ENCODE data around the gene ANAPC15. TPM values are rescaled to one million over a fixed set of nuclear protein-coding genes. Genes with fewer than 3 reads are reported as not detected.

Gene ANAPC15
- total RNA-seq, 1 experiment from 2014 or later: 75.4 TPM

DNA sequence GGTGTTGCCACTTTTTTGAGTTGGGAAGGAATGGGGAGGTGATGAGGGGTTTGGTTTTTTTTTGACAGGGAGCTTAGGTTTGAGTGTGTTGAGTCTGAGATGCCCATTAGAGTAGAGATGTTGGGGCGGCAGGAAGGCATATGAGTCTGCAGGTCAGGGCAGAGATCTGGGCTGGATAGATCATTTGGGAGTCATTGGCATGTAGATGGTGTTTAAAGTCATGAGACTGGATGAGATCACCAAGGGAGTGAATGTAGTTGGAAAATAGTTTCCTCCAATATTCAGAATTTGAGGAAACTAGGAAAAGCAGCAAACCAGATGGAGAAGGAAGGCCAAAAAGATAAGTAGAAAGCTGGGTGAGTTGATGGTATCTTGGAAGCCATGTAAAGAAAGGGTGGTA is 2.1 kb upstream of the ANAPC15 start (continued):
- TF ChIP-seq, protein P1, sequence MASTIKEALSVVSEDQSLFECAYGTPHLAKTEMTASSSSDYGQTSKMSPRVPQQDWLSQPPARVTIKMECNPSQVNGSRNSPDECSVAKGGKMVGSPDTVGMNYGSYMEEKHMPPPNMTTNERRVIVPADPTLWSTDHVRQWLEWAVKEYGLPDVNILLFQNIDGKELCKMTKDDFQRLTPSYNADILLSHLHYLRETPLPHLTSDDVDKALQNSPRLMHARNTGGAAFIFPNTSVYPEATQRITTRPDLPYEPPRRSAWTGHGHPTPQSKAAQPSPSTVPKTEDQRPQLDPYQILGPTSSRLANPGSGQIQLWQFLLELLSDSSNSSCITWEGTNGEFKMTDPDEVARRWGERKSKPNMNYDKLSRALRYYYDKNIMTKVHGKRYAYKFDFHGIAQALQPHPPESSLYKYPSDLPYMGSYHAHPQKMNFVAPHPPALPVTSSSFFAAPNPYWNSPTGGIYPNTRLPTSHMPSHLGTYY (CRISPR knock-in tag; IDR thresholded peaks at IDR 0.05): no peak
- TF ChIP-seq, protein P2, sequence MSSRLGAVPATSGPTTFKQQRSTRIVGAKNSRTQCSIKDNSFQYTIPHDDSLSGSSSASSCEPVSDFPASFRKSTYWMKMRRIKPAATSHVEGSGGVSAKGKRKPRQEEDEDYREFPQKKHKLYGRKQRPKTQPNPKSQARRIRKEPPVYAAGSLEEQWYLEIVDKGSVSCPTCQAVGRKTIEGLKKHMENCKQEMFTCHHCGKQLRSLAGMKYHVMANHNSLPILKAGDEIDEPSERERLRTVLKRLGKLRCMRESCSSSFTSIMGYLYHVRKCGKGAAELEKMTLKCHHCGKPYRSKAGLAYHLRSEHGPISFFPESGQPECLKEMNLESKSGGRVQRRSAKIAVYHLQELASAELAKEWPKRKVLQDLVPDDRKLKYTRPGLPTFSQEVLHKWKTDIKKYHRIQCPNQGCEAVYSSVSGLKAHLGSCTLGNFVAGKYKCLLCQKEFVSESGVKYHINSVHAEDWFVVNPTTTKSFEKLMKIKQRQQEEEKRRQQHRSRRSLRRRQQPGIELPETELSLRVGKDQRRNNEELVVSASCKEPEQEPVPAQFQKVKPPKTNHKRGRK (CRISPR knock-in tag; IDR thresholded peaks at IDR 0.05; ENCODE audit: borderline replicate concordance): no peak
- TF ChIP-seq GABPB1 (CRISPR knock-in tag; IDR thresholded peaks at IDR 0.05): no peak

DNA sequence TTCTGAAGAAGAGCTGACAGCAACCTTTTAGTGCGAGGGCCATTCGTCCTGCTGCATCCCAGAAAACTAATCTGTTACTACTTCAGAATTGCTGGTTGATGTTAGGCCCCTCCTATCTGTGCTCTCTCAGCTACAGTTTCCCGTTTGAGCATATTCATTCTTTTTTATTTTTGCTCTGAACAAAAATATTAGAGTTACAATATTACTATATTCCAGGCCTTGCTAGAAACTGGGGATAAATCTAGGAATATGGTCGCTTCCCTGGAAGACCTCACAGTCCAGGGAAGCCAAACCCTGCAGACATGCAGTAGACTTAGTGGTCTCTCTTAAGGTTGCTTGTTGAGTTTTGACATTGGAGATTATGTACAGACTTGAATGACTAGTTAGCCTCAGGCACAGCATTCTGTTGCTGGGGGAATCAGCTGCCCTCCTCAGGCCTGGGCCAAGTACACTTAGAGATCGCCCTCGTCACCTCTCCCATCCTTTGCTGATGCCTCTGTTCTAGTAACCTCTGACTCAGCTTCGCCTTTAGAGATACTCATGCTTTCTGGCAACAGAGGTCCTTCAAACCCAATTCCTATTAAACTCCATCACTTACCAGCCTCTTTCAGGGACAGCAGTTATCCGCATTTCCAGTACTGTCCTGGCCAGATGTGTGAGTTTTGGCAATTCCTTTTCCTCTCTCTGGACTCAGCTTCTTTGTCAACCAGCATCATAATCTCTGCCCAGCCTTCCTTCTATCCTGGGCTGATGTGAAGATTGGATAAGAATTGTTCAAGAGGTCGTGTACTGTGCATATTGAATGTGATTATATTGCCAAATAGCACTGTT is 698 bp upstream of the ANAPC15 start:
- ChIA-PET CTCF (interaction anchor here (1.2 to 1.6 kb wide), 4 partner anchors 22 to 125 kb away, joined by 4 to 9 read pairs (median 6); no protein-coding TSS in a partner anchor), POLR2A (interaction anchor here (1.0 to 1.2 kb wide), 3 partner anchors 22 to 112 kb away, joined by 3 to 4 read pairs (median 4); partner anchors contain the start of gene INPPL1)
- no peak for ATAC-seq
- H3K4me3 Mint-ChIP-seq: peak overlapping the region; percentile 93
- DNase-seq (ENCODE audit: low spot score): no peak
- H3K36me3 Mint-ChIP-seq: peaks cover 2% of the 10 kb centered on the region; the same call in 1 of the 2 replicates
- no peak for TF ChIP-seq ZNF416 (CRISPR knock-in tag; IDR thresholded peaks at IDR 0.05)
- no peak for TF ChIP-seq ELF4 (CRISPR knock-in tag; IDR thresholded peaks at IDR 0.05; ENCODE audit: low read depth)
- no peak for TF ChIP-seq GTF2I (CRISPR knock-in tag; conservative IDR thresholded peaks at IDR 0.05)
- TF ChIP-seq NFATC4 (CRISPR knock-in tag; IDR thresholded peaks at IDR 0.05): no peak
- TF ChIP-seq, protein P3, sequence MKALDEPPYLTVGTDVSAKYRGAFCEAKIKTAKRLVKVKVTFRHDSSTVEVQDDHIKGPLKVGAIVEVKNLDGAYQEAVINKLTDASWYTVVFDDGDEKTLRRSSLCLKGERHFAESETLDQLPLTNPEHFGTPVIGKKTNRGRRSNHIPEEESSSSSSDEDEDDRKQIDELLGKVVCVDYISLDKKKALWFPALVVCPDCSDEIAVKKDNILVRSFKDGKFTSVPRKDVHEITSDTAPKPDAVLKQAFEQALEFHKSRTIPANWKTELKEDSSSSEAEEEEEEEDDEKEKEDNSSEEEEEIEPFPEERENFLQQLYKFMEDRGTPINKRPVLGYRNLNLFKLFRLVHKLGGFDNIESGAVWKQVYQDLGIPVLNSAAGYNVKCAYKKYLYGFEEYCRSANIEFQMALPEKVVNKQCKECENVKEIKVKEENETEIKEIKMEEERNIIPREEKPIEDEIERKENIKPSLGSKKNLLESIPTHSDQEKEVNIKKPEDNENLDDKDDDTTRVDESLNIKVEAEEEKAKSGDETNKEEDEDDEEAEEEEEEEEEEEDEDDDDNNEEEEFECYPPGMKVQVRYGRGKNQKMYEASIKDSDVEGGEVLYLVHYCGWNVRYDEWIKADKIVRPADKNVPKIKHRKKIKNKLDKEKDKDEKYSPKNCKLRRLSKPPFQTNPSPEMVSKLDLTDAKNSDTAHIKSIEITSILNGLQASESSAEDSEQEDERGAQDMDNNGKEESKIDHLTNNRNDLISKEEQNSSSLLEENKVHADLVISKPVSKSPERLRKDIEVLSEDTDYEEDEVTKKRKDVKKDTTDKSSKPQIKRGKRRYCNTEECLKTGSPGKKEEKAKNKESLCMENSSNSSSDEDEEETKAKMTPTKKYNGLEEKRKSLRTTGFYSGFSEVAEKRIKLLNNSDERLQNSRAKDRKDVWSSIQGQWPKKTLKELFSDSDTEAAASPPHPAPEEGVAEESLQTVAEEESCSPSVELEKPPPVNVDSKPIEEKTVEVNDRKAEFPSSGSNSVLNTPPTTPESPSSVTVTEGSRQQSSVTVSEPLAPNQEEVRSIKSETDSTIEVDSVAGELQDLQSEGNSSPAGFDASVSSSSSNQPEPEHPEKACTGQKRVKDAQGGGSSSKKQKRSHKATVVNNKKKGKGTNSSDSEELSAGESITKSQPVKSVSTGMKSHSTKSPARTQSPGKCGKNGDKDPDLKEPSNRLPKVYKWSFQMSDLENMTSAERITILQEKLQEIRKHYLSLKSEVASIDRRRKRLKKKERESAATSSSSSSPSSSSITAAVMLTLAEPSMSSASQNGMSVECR (CRISPR knock-in tag; IDR thresholded peaks at IDR 0.05; ENCODE audit: borderline replicate concordance): no peak
- TF ChIP-seq JAZF1 (CRISPR knock-in tag; IDR thresholded peaks at IDR 0.05): no peak
- TF ChIP-seq, protein P4, sequence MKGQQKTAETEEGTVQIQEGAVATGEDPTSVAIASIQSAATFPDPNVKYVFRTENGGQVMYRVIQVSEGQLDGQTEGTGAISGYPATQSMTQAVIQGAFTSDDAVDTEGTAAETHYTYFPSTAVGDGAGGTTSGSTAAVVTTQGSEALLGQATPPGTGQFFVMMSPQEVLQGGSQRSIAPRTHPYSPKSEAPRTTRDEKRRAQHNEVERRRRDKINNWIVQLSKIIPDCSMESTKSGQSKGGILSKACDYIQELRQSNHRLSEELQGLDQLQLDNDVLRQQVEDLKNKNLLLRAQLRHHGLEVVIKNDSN (CRISPR knock-in tag; IDR thresholded peaks at IDR 0.05): 0 out of 2 replicates have a peak, but pooled peaks have one; percentile 3
- TF ChIP-seq, protein P5, sequence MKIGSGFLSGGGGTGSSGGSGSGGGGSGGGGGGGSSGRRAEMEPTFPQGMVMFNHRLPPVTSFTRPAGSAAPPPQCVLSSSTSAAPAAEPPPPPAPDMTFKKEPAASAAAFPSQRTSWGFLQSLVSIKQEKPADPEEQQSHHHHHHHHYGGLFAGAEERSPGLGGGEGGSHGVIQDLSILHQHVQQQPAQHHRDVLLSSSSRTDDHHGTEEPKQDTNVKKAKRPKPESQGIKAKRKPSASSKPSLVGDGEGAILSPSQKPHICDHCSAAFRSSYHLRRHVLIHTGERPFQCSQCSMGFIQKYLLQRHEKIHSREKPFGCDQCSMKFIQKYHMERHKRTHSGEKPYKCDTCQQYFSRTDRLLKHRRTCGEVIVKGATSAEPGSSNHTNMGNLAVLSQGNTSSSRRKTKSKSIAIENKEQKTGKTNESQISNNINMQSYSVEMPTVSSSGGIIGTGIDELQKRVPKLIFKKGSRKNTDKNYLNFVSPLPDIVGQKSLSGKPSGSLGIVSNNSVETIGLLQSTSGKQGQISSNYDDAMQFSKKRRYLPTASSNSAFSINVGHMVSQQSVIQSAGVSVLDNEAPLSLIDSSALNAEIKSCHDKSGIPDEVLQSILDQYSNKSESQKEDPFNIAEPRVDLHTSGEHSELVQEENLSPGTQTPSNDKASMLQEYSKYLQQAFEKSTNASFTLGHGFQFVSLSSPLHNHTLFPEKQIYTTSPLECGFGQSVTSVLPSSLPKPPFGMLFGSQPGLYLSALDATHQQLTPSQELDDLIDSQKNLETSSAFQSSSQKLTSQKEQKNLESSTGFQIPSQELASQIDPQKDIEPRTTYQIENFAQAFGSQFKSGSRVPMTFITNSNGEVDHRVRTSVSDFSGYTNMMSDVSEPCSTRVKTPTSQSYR (CRISPR knock-in tag; IDR thresholded peaks at IDR 0.05): no peak
- peaks cover 16% of the 10 kb centered on the region for H3K4me1 Mint-ChIP-seq
- peaks cover 8% of the 10 kb centered on the region for H3K9me3 Mint-ChIP-seq
- H3K27me3 Mint-ChIP-seq (ENCODE audit: low read depth): peaks cover 45% of the 10 kb centered on the region
- peak overlapping the region; percentile 99 for H3K27ac Mint-ChIP-seq

Measured in WTC11 (cell line).